Ishikawa (cell line): ENCODE data around the gene CACNA2D3.

Experiments
- CEBPB ChIP-seq: IDR thresholded peaks from 2 replicates; pipeline ENCODE4 v1.6.1; 2012
- CREB1 ChIP-seq: IDR thresholded peaks from 2 replicates; pipeline ENCODE4 v1.6.1; 2012; ENCODE audit warnings: low read depth
- EGR1 ChIP-seq: IDR thresholded peaks from 2 replicates; pipeline ENCODE4 v1.6.1; 2012
- EP300 ChIP-seq: IDR thresholded peaks from 2 replicates; pipeline ENCODE4 v1.6.1; 2012; ENCODE audit warnings: borderline replicate concordance
- FOXM1 ChIP-seq: IDR thresholded peaks from 2 replicates; pipeline ENCODE4 v1.6.1; 2012; ENCODE audit warnings: low read depth, borderline replicate concordance
- MAX ChIP-seq: IDR thresholded peaks from 2 replicates; pipeline ENCODE4 v1.6.1; 2012
- NFIC ChIP-seq: IDR thresholded peaks from 2 replicates; pipeline ENCODE4 v1.6.1; 2012
- RAD21 ChIP-seq: IDR thresholded peaks from 2 replicates; pipeline ENCODE4 v1.6.1; 2012; ENCODE audit warnings: low read depth
- TAF1 ChIP-seq: IDR thresholded peaks from 2 replicates; pipeline ENCODE4 v1.6.1; 2012; ENCODE audit warnings: low read depth, mild to moderate bottlenecking
- TCF12 ChIP-seq: IDR thresholded peaks from 2 replicates; pipeline ENCODE4 v1.6.1; 2012; ENCODE audit warnings: low read depth
- TEAD4 ChIP-seq: IDR thresholded peaks from 2 replicates; pipeline ENCODE4 v1.6.1; 2012
- USF1 ChIP-seq: IDR thresholded peaks from 2 replicates; pipeline ENCODE4 v1.6.1; 2012
- YY1 ChIP-seq: IDR thresholded peaks from 2 replicates; pipeline ENCODE4 v1.6.1; 2012; ENCODE audit warnings: low read depth
- ZBTB7A ChIP-seq: IDR thresholded peaks from 2 replicates; pipeline ENCODE4 v1.6.1; 2012; ENCODE audit warnings: low read depth
- TF ChIP-seq, protein P1 (sequence below): IDR thresholded peaks from 2 replicates; pipeline ENCODE4 v1.6.1; 2012; ENCODE audit warnings: low read depth, mild to moderate bottlenecking

CACNA2D3 gene

DNA sequence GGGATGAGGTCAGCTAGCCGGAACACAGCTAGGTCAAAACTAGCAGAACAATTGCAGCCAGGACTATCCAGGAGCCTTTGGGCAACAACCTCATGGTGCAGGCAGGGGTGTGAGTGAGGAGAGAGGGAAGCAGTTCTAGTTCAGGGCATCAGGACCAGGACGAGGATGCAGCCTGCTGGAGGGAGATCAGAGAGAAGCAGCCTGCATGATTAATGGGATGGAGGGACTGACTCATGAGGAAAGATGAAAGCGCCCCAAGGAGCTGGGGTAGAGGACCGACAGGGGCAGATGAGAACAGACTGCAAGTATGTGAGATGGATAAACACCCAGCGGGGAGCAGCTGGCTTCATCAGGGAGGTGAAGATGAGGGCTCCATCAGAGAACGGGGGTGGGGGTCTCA lies 843.4 kb downstream of the CACNA2D3 start:
- TF ChIP-seq FOXM1 (no peak), YY1 (no peak), EP300 (no peak), ZBTB7A (no peak), USF1 (no peak), EGR1 (no peak)

- no peak for TF ChIP-seq TEAD4
- no peak for TF ChIP-seq ZBTB7A
- TF ChIP-seq, protein P1, sequence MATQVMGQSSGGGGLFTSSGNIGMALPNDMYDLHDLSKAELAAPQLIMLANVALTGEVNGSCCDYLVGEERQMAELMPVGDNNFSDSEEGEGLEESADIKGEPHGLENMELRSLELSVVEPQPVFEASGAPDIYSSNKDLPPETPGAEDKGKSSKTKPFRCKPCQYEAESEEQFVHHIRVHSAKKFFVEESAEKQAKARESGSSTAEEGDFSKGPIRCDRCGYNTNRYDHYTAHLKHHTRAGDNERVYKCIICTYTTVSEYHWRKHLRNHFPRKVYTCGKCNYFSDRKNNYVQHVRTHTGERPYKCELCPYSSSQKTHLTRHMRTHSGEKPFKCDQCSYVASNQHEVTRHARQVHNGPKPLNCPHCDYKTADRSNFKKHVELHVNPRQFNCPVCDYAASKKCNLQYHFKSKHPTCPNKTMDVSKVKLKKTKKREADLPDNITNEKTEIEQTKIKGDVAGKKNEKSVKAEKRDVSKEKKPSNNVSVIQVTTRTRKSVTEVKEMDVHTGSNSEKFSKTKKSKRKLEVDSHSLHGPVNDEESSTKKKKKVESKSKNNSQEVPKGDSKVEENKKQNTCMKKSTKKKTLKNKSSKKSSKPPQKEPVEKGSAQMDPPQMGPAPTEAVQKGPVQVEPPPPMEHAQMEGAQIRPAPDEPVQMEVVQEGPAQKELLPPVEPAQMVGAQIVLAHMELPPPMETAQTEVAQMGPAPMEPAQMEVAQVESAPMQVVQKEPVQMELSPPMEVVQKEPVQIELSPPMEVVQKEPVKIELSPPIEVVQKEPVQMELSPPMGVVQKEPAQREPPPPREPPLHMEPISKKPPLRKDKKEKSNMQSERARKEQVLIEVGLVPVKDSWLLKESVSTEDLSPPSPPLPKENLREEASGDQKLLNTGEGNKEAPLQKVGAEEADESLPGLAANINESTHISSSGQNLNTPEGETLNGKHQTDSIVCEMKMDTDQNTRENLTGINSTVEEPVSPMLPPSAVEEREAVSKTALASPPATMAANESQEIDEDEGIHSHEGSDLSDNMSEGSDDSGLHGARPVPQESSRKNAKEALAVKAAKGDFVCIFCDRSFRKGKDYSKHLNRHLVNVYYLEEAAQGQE = no peak
- no peak for TF ChIP-seq MAX
- TF ChIP-seq USF1 = no peak
- TF ChIP-seq TCF12 = no peak
- no peak for TF ChIP-seq NFIC
- no peak for TF ChIP-seq EGR1
- TF ChIP-seq RAD21 = no peak
These were observed 844.6 kb downstream of the CACNA2D3 start for GRCh38 chr3:54966979-54967378.

GRCh38 chr3:54967731-54968161 lies 845.4 kb downstream of the CACNA2D3 start:
- TF ChIP-seq MAX (no peak), NFIC (no peak), TAF1 (no peak), CREB1 (no peak), USF1 (no peak), CEBPB (no peak), RAD21 (no peak), TEAD4 (no peak), ZBTB7A (no peak), FOXM1 (no peak), EGR1 (no peak), TCF12 (no peak), YY1 (no peak), EP300 (no peak)
- TF ChIP-seq, protein P1 = no peak

DNA sequence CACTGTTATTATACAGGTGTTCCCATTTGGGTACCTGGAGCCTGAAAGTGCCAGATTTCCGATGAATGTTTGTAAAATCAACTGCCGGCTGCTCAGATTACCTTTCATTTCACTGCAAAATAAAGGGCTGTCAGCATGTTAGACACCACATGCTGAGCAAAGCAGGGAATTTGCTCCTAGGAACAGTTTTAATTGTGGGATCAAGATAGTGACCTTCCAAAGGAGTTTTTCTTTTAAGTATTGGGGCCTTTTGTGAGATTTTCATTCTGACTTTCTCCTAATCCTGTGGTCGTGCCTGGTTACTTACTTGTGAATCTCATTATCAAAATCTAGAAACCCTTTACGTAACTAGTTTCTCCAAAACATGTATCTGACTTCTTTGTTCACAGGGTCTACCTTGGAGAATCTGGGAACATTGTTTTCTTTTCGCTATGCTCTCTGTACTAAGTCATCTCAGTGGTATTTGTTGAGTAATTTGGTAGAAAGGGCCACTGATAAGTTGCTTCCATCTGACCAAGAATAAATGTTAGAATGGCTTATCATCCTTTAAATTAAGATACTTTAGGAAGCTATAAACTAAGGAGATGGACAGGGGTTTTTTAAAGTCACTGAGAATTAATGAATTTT lies 846.3 kb downstream of the CACNA2D3 start:
- TF ChIP-seq EP300 = no peak
- TF ChIP-seq, protein P1 = no peak
- no peak for TF ChIP-seq MAX
- no peak for TF ChIP-seq YY1
- TF ChIP-seq TCF12 = no peak
- no peak for TF ChIP-seq CEBPB
- TF ChIP-seq ZBTB7A = no peak
- TF ChIP-seq USF1 = no peak
- no peak for TF ChIP-seq TAF1
- TF ChIP-seq CREB1 = no peak
- TF ChIP-seq NFIC = no peak
- no peak for TF ChIP-seq TEAD4
- no peak for TF ChIP-seq RAD21
